Skeletal muscle tissue (tissue), 5 donors: ENCODE measurements around the gene PLEKHG2. TPM values are rescaled to one million over a fixed set of nuclear protein-coding genes. Genes with fewer than 3 reads are reported as not detected.

Experiments used
- H3K27ac ChIP-seq: one replicate; pipeline ENCODE4 v1.7.0; 2013; ENCODE audit warnings: mild to moderate bottlenecking, low read depth, low read length, inconsistent platforms
- H3K27me3 ChIP-seq, 3 donors: one replicate each; pipeline ENCODE4 v1.7.0; 2013; ENCODE audit warnings: low read length in 3 of 3; ENCODE audit not compliant: control insufficient read depth in 3 of 3, insufficient read depth in 3 of 3
- H3K36me3 ChIP-seq, 3 donors: one replicate each; pipeline ENCODE4 v1.7.0; 2013; ENCODE audit warnings: low read length in 3 of 3; ENCODE audit not compliant: control insufficient read depth in 3 of 3, insufficient read depth in 3 of 3
- H3K4me1 ChIP-seq, 3 donors: one replicate each; pipeline ENCODE4 v1.7.0; 2013; ENCODE audit warnings: low read length in 3 of 3, mild to moderate bottlenecking in 3 of 3; ENCODE audit not compliant: control insufficient read depth in 3 of 3, insufficient read depth in 3 of 3
- H3K4me3 ChIP-seq, 3 donors: one replicate each; pipeline ENCODE4 v1.7.0; 2013; ENCODE audit warnings: low read length in 3 of 3
- H3K9ac ChIP-seq, 3 donors: one replicate each; pipeline ENCODE4 v1.7.0; 2013; ENCODE audit warnings: low read length in 3 of 3, mild to moderate bottlenecking in 3 of 3, moderate library complexity in 2 of 3, low read depth in 1 of 3
- H3K9me3 ChIP-seq, 3 donors: one replicate each; pipeline ENCODE4 v1.7.0; 2013; ENCODE audit warnings: low read length in 3 of 3; ENCODE audit not compliant: control insufficient read depth in 3 of 3
- small RNA-seq: library from RNA; depleted of rRNA; stranded (forward); fragments of <200 nt; gene quantifications from one replicate; pipeline ENCODE3, GENCODE V24; 2014
- total RNA-seq: library from RNA; depleted of rRNA; stranded (reverse); fragments of >200 nt; gene quantifications from one replicate; pipeline ENCODE4 v1.2.3, GENCODE V29; 2014
- donor health status: Osteomylitis.

Gene PLEKHG2
- total RNA-seq, 1 donor from 2014 or later: 15.7 TPM

DNA sequence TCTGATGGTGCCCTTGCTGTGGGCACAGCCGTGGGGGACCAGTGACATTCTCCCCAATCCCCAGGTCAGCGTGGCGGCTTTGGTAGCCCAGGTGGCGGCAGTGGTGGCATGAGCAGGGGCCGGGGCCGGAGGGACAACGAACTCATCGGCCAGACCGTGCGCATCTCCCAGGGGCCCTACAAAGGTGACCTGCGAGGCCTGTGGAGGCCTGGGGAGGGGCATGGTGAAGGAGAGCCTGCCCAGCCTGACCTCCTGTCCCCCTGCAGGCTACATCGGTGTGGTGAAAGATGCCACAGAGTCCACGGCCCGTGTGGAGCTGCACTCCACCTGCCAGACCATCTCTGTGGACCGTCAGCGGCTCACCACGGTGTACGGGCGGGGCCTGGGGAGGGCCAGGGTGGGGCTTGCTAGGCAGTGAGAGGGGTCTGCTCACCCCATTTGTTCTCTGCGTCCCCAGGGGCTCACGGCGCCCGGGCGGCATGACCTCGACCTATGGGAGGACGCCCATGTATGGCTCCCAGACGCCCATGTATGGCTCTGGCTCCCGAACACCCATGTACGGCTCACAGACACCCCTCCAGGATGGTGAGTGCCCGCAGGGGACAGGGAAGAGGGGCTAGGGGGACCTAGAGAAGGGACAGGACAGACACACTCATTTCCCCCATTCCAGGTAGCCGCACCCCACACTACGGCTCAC, 60.4 kb downstream of the PLEKHG2 start:
- Histone ChIP-seq H3K27ac (no peak overlapping the region), H3K36me3 (peaks cover 80 to 83% (median 81%) of the 10 kb centered on the region in 3 donors)

GRCh38 chr19:39473443-39473960, 61.0 kb downstream of the PLEKHG2 start:
- Histone ChIP-seq H3K36me3 (peaks cover 74 to 77% (median 75%) of the 10 kb centered on the region in 3 donors), H3K4me3 (no peak overlapping the region), H3K9me3 (no peaks in the 10 kb centered on the region), H3K27me3 (no peaks in the 10 kb centered on the region), H3K9ac (no peak overlapping the region), H3K27ac (no peak overlapping the region), H3K4me1 (peaks cover 0 to 4% (median 0%) of the 10 kb centered on the region in 3 donors)

More for the DNA sequence above, 60.4 kb downstream of the PLEKHG2 start:
- no peak overlapping the region for H3K9ac ChIP-seq
- no peaks in the 10 kb centered on the region for H3K9me3 ChIP-seq
- no peaks in the 10 kb centered on the region for H3K27me3 ChIP-seq
- H3K4me3 ChIP-seq: no peak overlapping the region
- peaks cover 0 to 4% (median 0%) of the 10 kb centered on the region in 3 donors for H3K4me1 ChIP-seq

- Histone ChIP-seq H3K9ac (peak overlapping the region in 1 of 3 donors; percentile 16), H3K4me3 (no peak overlapping the region), H3K4me1 (peaks cover 0 to 4% (median 0%) of the 10 kb centered on the region in 3 donors), H3K27ac (no peak overlapping the region), H3K9me3 (no peaks in the 10 kb centered on the region), H3K36me3 (peaks cover 67 to 70% (median 68%) of the 10 kb centered on the region in 3 donors), H3K27me3 (no peaks in the 10 kb centered on the region)
Observed at GRCh38 chr19:39474139-39474620, 61.7 kb downstream of the PLEKHG2 start.

- Histone ChIP-seq H3K4me3 (no peak overlapping the region), H3K27me3 (no peaks in the 10 kb centered on the region), H3K27ac (no peak overlapping the region), H3K9ac (no peak overlapping the region), H3K9me3 (no peaks in the 10 kb centered on the region), H3K4me1 (peaks cover 0 to 8% (median 4%) of the 10 kb centered on the region in 3 donors), H3K36me3 (peaks cover 52 to 55% (median 52%) of the 10 kb centered on the region in 3 donors)
Observed at GRCh38 chr19:39475748-39476147, 63.3 kb downstream of the PLEKHG2 start.

Small RNA genes within 50 kb of the gene (small RNA-seq; reads per million reads assigned to genes)
- gene MIR4530 (not detected), gene RN7SL566P (not detected)

Other genes starting within 250 kb of the PLEKHG2 start
- gene NCCRP1, start 215.7 kb upstream of the PLEKHG2 start, total RNA-seq: not detected
- gene SYCN, start 208.4 kb upstream of the PLEKHG2 start, total RNA-seq: not detected
- not detected for gene IFNL3, start 167.7 kb upstream of the PLEKHG2 start, total RNA-seq
- not detected for gene IFNL4, start 163.8 kb upstream of the PLEKHG2 start, total RNA-seq
- gene IFNL2, start 144.3 kb upstream of the PLEKHG2 start, total RNA-seq: not detected
- not detected for gene IFNL1, start 116.3 kb upstream of the PLEKHG2 start, total RNA-seq
- 0.52 TPM for gene LRFN1, start 91.8 kb upstream of the PLEKHG2 start, total RNA-seq
- gene GMFG, start 76.6 kb upstream of the PLEKHG2 start, total RNA-seq: 20.9 TPM
- 22.4 TPM for gene SAMD4B, start 70.2 kb upstream of the PLEKHG2 start, total RNA-seq
- 25.1 TPM for gene PAF1, start 21.6 kb upstream of the PLEKHG2 start, total RNA-seq
- gene MED29, start 21.3 kb upstream of the PLEKHG2 start, total RNA-seq: 9.4 TPM
- 3.1 TPM for gene ZFP36, start 5.8 kb upstream of the PLEKHG2 start, total RNA-seq
- 128 TPM for gene RPS16, start 23.3 kb downstream of the PLEKHG2 start, total RNA-seq
- gene SUPT5H, start 32.9 kb downstream of the PLEKHG2 start, total RNA-seq: 40.7 TPM
- 40.7 TPM for gene TIMM50, start 68.2 kb downstream of the PLEKHG2 start, total RNA-seq
- not detected for gene DLL3, start 86.3 kb downstream of the PLEKHG2 start, total RNA-seq
- gene SELENOV, start 102.5 kb downstream of the PLEKHG2 start, total RNA-seq: not detected
- gene EID2B, start 120.2 kb downstream of the PLEKHG2 start, total RNA-seq: 2.6 TPM
- gene EID2, start 127.5 kb downstream of the PLEKHG2 start, total RNA-seq: 6.8 TPM
- gene LGALS13, start 189.9 kb downstream of the PLEKHG2 start, total RNA-seq: not detected
- not detected for gene LGALS16, start 243.2 kb downstream of the PLEKHG2 start, total RNA-seq